Breast epithelium (tissue), 3 donors: ENCODE data around the gene GPR183.

Source experiments
- CTCF ChIP-seq, 3 donors: fragments of 450-650 bp; IDR thresholded peaks; one replicate each; pipeline ENCODE4 v1.5.1; 2016 to 2017; ENCODE audit warnings: antibody characterized with exemption in 3 of 3, mild to moderate bottlenecking in 3 of 3, moderate library complexity in 3 of 3
- POLR2A ChIP-seq: fragments of 450-650 bp; IDR thresholded peaks from one replicate; pipeline ENCODE4 v1.6.1; 2016; ENCODE audit warnings: antibody characterized with exemption, mild to moderate bottlenecking, moderate library complexity
- POLR2AphosphoS5 ChIP-seq, 3 donors: sonication (generic); formaldehyde crosslinking; IDR thresholded peaks; one replicate each; pipeline ENCODE4 v1.6.1; 2017; ENCODE audit warnings: antibody characterized with exemption in 3 of 3

GRCh38 chr13:99280166-99280565 lies 27.0 kb downstream of the GPR183 start:
- TF ChIP-seq CTCF (IDR thresholded peaks at IDR 0.05) = no peak
- TF ChIP-seq POLR2AphosphoS5 (IDR thresholded peaks at IDR 0.05) = no peak
- no peak for TF ChIP-seq POLR2A
